Astrocyte of the cerebellum (primary cell): ENCODE data around the gene XK.

Experiments
- DNase-seq: peaks from one replicate; pipeline ENCODE4 v3.0.0-alpha.2; 2011; ENCODE audit warnings: low read depth
- H3K4me3 ChIP-seq: 2 replicates; pipeline ENCODE4 v1.5.1; 2011; ENCODE audit warnings: mild to moderate bottlenecking, low read depth, low read length, moderate library complexity
- in situ Hi-C: cut with HindIII; loops from 2 replicates; pipeline ENCODE4 v1.10.0; 2017; ENCODE audit warnings: low sequenced_read_pairs
- TF ChIP-seq, protein P1 (sequence below): IDR thresholded peaks from 2 replicates; pipeline ENCODE4 v1.5.1; 2012; ENCODE audit warnings: low read length, low read depth, moderate library complexity, mild to moderate bottlenecking; ENCODE audit errors: missing control alignments

The XK gene

DNA sequence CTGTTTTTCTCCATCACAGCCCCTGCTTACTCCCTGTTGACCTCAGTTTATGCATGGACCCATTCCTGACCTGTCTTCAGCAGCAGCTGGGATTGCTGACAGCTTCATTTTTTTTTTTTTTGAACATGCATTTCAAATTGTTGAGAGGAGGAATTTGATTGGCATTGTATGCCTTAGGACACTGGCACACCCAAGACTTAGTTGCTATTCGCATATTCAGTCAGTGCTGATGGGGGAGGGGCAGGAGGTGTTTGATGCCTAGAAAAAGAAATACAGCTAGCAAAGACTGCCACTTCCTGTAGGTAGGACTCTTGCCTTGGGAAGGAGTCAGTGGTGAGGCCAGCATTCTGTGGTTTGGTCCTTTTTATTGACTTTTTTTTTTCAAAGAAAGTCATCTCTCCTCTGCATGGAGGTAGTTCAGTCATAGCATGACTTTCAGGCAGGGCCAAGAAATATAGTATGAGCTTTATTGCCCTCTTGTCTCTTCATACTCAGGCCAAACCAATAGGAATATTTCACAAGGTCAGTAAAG is 33.6 kb upstream of the XK start:
- in situ Hi-C loops = no loop called here
- no peak for DNase-seq
- H3K4me3 ChIP-seq = no peak overlapping the region
- TF ChIP-seq, protein P1, sequence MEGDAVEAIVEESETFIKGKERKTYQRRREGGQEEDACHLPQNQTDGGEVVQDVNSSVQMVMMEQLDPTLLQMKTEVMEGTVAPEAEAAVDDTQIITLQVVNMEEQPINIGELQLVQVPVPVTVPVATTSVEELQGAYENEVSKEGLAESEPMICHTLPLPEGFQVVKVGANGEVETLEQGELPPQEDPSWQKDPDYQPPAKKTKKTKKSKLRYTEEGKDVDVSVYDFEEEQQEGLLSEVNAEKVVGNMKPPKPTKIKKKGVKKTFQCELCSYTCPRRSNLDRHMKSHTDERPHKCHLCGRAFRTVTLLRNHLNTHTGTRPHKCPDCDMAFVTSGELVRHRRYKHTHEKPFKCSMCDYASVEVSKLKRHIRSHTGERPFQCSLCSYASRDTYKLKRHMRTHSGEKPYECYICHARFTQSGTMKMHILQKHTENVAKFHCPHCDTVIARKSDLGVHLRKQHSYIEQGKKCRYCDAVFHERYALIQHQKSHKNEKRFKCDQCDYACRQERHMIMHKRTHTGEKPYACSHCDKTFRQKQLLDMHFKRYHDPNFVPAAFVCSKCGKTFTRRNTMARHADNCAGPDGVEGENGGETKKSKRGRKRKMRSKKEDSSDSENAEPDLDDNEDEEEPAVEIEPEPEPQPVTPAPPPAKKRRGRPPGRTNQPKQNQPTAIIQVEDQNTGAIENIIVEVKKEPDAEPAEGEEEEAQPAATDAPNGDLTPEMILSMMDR = no peak

DNA sequence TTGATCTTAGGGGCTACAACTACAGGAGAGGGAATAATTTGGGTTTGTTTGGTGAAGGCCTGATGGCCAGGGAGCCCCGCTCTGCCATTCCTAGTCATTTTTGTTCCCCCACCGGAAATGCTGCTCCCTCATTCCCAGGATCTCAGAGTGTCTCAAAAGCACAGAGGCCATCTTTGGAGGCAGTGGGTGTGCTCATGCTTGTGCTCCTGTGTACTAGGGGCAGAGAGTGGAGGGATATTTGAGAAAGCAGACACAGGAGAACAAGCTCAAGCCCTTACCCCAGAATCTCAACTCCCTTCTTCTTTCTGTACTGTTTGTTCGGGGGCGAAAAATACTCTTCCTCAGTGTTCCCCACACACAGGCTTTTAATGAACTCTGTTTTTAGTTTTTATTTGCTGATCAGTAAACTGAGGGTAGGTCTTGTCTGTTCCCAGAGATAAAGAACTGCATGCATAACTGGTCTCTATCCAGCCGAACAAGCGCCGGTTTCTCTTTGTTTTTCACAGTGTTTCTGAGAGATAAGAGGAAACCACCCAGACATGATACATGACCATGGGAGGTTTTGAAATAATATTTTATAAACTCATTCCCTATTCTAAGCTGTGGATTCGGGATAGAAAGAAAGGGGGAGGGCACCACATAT is 32.9 kb upstream of the XK start:
- DNase-seq = no peak
- in situ Hi-C loops = no loop called here
- H3K4me3 ChIP-seq = no peak overlapping the region
- TF ChIP-seq, protein P1 = no peak

DNA sequence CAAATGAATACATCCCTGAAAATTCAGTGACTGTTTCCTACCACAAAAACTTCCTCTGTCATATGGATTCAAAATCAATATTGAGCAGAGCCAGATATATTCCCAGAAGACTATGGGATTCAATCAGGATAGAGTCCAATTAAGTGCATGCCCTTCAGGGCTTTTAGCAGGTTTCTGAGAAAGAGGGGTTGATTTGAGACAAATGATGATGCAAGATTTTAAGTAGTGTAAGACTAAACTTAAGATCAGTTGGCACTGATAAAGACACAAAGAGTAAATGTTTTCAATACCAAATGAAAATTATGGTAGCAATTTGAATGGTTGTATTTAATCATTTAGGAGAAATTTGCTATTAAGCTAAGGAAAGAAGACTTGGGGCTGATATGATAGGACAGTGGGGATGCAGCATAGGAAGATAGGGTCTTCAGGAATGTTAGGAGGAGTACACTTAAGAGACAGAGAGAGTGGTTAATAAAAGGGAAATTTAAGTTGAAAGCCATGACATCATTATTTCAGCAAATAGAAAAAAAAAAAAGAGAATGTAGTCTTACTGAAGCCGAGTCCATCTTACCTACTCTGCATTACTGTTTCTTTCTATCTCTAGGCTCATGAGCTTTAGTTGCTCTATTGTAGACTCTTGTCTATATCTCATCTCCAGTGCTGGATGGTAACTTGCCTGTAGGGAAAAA is 32.0 kb upstream of the XK start:
- in situ Hi-C loops = no loop called here
- DNase-seq = no peak
- TF ChIP-seq, protein P1 = no peak
- no peak overlapping the region for H3K4me3 ChIP-seq

DNA sequence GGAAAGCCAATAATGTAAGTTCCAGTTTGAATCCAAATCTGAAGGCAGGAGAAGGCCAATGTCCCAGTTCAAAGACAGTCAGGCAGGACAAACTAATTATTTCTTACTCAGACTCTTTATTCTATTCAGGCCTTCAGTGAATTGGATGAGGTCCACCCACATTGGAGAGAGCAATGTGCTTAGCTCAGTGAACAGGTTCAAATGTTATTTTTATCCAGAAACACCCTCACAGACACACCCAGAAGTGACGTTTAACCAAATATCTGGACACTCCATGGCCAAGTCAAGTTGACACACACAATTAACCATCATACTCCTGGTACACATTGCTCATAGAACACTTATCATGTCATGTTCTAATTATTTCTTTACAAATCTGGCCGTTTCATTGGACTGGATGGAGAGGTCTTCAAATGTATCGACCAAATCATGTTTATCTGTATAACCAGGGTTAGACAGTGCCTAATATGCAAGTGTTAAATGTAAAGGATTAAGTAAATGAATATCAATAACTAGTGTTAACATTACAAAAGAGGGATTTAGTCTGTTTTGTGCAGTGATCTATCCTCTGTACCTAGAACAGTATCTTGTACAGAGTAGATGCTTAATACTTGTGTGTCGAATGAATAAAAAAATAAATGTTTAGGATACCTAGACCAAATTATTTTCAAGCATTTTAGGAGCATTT is 27.1 kb upstream of the XK start:
- in situ Hi-C loops = no loop called here
- TF ChIP-seq, protein P1 = no peak
- DNase-seq = no peak
- H3K4me3 ChIP-seq = no peak overlapping the region

DNA sequence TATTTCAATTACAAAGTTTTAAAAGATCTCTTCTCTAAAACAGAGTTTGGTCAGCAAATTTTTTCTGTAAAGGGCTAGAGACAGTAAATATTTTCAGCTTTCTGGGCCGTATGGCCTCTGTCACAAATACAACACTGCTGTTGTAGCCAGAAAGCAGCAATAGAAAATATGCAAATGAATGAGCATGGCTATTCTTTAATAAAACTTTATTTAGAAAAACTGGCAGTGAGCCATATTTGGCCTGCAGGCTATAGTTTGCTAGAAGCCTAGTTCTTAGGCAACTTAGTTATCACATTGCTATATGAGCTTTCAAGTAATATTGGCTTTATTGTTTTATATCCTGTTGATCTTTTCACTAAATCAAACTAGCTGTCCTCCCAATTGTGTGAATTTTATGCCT is 26.5 kb upstream of the XK start:
- in situ Hi-C loops = no loop called here
- no peak overlapping the region for H3K4me3 ChIP-seq
- TF ChIP-seq, protein P1 = no peak
- DNase-seq = no peak

DNA sequence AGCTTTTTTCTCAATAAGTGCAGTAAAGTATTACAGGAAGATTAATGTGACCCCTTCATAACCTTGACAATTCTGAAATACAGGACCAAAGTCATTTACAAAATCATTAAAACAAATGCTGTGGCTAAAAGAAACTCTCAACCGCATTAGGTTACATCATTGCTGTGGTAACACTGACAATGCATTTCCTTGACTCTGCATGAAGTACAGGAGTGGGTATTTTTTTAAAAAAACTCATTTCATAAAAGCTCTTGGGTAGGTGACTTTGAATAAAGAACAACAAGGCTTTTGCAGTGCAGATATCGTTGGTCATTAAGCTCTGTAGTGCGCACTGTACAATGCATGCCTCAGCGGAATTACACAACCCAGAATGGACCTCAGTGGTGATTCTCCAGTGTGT is 23.4 kb upstream of the XK start:
- no peak for DNase-seq
- no peak overlapping the region for H3K4me3 ChIP-seq
- in situ Hi-C loops = no loop called here
- TF ChIP-seq, protein P1 = no peak
